Breast epithelium (tissue), 4 donors: ENCODE measurements around the gene CALN1. TPM values are rescaled to one million over a fixed set of nuclear protein-coding genes. Genes with fewer than 3 reads are reported as not detected.

Experiments used
- DNase-seq, 2 donors: peaks; one replicate each; pipeline ENCODE4 v3.0.0-alpha.2; 2019; ENCODE audit warnings: low spot score in 2 of 2
- H3K27ac ChIP-seq, 2 donors: fragments of 200-600 bp; sonication (generic) in 1 of 2; one replicate each; pipeline ENCODE4 v1.5.1; 2016 to 2019; ENCODE audit warnings: mild to moderate bottlenecking in 1 of 2
- H3K27me3 ChIP-seq, 2 donors: fragments of 200-600 bp; sonication (generic) in 1 of 2; one replicate each; pipeline versions ENCODE4 v1.5.1 to v1.6.0; 2017 to 2019; ENCODE audit warnings: control low read depth in 1 of 2, mild to moderate bottlenecking in 1 of 2
- H3K36me3 ChIP-seq: fragments of 200-600 bp; one replicate; pipeline ENCODE4 v1.5.1; 2019
- H3K4me1 ChIP-seq, 2 donors: fragments of 200-600 bp; sonication (generic); one replicate each; pipeline ENCODE4 v1.5.1; 2016 to 2019; ENCODE audit warnings: control low read depth in 1 of 2
- H3K4me3 ChIP-seq, 3 donors: fragments of 200-600 bp; sonication (generic); 1 replicate in 2 of 3; 2 replicates in 1 of 3; pipeline ENCODE4 v1.5.1; 2016 to 2019; ENCODE audit warnings: mild to moderate bottlenecking in 3 of 3, moderate library complexity in 2 of 3
- H3K9me3 ChIP-seq, 2 donors: fragments of 200-600 bp; sonication (generic) in 1 of 2; one replicate each; pipeline ENCODE4 v1.5.1; 2016 to 2019; ENCODE audit warnings: control low read depth in 1 of 2
- POLR2A ChIP-seq: fragments of 450-650 bp; IDR thresholded peaks from one replicate; pipeline ENCODE4 v1.6.1; 2016; ENCODE audit warnings: antibody characterized with exemption, mild to moderate bottlenecking, moderate library complexity
- POLR2AphosphoS5 ChIP-seq, 3 donors: sonication (generic); formaldehyde crosslinking; IDR thresholded peaks; one replicate each; pipeline ENCODE4 v1.6.1; 2017; ENCODE audit warnings: antibody characterized with exemption in 3 of 3
- intact Hi-C: fragments of 100-400 bp; cut with DNase I; formaldehyde crosslinking; loops from one replicate; pipeline ENCODE4 v1.15.1; 2023; ENCODE audit warnings: low total_unique reads
- total RNA-seq, 3 donors: library from RNA; depleted of rRNA; stranded (reverse); fragments of >200 nt; gene quantifications; one replicate each; pipeline ENCODE4 v1.1.0, GENCODE V29; 2016
- TF ChIP-seq, protein P1 (sequence below), 3 donors: fragments of 450-650 bp; IDR thresholded peaks; one replicate each; pipeline ENCODE4 v1.5.1; 2016 to 2017; ENCODE audit warnings: antibody characterized with exemption in 3 of 3, mild to moderate bottlenecking in 3 of 3, moderate library complexity in 3 of 3

The CALN1 gene
- total RNA-seq, 3 donors from 2014 or later = under 0.01 to 0.33 (median 0.15) TPM

DNA sequence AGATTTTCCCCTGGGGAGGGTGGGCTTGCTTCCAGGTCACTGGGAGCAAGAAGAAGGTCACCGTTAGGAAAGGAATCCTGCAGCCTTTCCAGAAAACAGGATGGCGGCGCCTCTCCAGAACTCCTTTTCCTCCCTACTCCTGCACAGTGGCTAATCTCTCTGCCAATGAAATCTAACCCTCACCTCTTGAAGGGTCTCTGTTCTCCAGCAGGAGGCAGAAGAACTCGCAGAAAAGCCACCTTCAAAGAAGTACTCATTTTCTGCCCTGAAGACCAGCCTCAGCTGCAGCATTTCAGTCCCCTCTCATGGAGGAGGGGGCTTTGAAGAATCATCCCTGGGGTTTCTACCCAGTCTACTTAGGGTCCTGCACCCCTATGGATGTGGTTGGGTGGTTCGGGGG is 626.9 kb downstream of the CALN1 start:
- Histone ChIP-seq H3K27ac (no peak overlapping the region), H3K36me3 (no peaks in the 10 kb centered on the region), H3K9me3 (peaks cover 17 to 28% of the 10 kb centered on the region in 2 donors), H3K4me3 (no peak overlapping the region), H3K4me1 (no peaks in the 10 kb centered on the region), H3K27me3 (no peaks in the 10 kb centered on the region)
- no peak for DNase-seq
- TF ChIP-seq POLR2AphosphoS5 (IDR thresholded peaks at IDR 0.05) (no peak), POLR2A (no peak)
- TF ChIP-seq, protein P1, sequence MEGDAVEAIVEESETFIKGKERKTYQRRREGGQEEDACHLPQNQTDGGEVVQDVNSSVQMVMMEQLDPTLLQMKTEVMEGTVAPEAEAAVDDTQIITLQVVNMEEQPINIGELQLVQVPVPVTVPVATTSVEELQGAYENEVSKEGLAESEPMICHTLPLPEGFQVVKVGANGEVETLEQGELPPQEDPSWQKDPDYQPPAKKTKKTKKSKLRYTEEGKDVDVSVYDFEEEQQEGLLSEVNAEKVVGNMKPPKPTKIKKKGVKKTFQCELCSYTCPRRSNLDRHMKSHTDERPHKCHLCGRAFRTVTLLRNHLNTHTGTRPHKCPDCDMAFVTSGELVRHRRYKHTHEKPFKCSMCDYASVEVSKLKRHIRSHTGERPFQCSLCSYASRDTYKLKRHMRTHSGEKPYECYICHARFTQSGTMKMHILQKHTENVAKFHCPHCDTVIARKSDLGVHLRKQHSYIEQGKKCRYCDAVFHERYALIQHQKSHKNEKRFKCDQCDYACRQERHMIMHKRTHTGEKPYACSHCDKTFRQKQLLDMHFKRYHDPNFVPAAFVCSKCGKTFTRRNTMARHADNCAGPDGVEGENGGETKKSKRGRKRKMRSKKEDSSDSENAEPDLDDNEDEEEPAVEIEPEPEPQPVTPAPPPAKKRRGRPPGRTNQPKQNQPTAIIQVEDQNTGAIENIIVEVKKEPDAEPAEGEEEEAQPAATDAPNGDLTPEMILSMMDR (IDR thresholded peaks at IDR 0.05) = no peak
- intact Hi-C loops = no loop called here

DNA sequence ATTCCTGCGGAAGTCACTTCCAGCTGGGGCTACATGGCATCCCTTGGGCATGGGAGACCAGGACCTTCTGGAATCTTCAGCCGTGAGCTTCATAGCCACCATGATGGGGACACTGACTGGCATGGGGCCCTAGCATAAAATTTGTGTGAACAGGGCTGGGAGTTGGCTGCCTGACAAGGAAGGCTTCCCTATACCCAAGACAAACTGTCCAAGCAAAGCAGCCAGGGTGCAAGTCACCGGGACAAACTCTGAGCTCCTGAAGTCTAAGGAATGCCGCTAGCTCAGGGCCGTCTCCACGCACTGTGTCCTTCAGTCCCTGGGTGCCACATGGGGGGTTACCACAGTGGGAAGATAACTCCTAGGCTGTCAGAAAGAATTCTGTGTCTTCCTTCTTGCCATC is 627.4 kb downstream of the CALN1 start:
- Histone ChIP-seq H3K27me3 (no peaks in the 10 kb centered on the region), H3K9me3 (peaks cover 17 to 28% of the 10 kb centered on the region in 2 donors), H3K4me1 (no peaks in the 10 kb centered on the region), H3K4me3 (no peak overlapping the region), H3K27ac (no peak overlapping the region), H3K36me3 (no peaks in the 10 kb centered on the region)
- DNase-seq = no peak
- TF ChIP-seq POLR2A (no peak), POLR2AphosphoS5 (IDR thresholded peaks at IDR 0.05) (no peak)
- TF ChIP-seq, protein P1 (IDR thresholded peaks at IDR 0.05) = no peak
- intact Hi-C loops = no loop called here

- Histone ChIP-seq H3K36me3 (no peaks in the 10 kb centered on the region), H3K9me3 (peaks cover 17 to 28% of the 10 kb centered on the region in 2 donors), H3K4me1 (no peaks in the 10 kb centered on the region), H3K27ac (no peak overlapping the region), H3K27me3 (no peaks in the 10 kb centered on the region), H3K4me3 (no peak overlapping the region)
- no peak for DNase-seq
- intact Hi-C loops = no loop called here
- TF ChIP-seq POLR2AphosphoS5 (IDR thresholded peaks at IDR 0.05) = no peak
Observed at GRCh38 chr7:71784180-71784579, 628.0 kb downstream of the CALN1 start.

DNA sequence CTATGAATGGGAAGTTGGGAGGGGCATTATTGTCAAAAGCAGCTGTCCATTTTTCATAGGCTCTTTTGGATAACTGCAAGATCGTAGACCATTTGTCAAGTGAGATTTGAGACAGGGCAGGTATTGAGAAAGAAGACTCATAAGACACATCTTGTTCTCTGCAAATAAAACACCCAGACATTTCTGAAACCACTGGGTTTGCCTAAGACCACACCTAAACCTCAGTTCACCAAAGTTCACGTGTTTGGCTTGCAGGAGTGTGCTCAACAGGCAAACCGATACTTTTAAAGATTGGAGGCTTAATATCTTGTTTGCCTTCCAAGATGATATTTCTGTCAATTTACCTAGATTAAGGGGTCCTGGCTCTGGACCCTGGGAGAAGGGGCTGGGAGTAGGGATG is 628.4 kb downstream of the CALN1 start:
- no peak for DNase-seq
- intact Hi-C loops = no loop called here

DNA sequence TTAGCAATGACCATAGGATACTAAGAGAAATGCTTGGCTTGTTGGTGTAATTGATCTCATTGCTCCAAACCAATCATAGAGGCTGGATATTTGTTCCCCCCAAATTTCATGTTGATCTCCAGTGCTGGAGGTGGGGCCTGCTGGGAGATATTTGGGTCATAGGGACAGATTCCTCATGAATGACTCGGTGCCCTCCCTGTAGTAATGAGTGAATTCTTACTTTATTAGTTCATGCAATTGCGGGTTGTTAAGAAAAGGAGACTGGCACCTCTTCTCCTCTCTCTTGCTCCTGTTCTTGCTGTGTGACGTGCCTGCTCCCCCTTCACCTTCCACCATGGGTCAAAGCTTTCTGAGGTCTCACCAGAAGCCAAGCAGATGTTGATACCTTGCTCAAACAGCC is 630.1 kb downstream of the CALN1 start:
- H3K9me3 ChIP-seq = peaks cover 5 to 16% of the 10 kb centered on the region in 2 donors
- no peaks in the 10 kb centered on the region for H3K36me3 ChIP-seq
- intact Hi-C loops = no loop called here
- H3K4me3 ChIP-seq = no peak overlapping the region
- H3K4me1 ChIP-seq = no peaks in the 10 kb centered on the region
- DNase-seq = no peak
- H3K27ac ChIP-seq = no peak overlapping the region
- H3K27me3 ChIP-seq = no peaks in the 10 kb centered on the region
- TF ChIP-seq POLR2AphosphoS5 (IDR thresholded peaks at IDR 0.05) = no peak
- TF ChIP-seq, protein P1 (IDR thresholded peaks at IDR 0.05) = no peak
- TF ChIP-seq POLR2A = no peak

More for the DNA sequence above, 628.4 kb downstream of the CALN1 start:
- H3K4me3 ChIP-seq = no peak overlapping the region
- H3K27ac ChIP-seq = no peak overlapping the region
- H3K27me3 ChIP-seq = no peaks in the 10 kb centered on the region
- TF ChIP-seq, protein P1 (IDR thresholded peaks at IDR 0.05) = no peak
- no peak for TF ChIP-seq POLR2A
- no peak for TF ChIP-seq POLR2AphosphoS5 (IDR thresholded peaks at IDR 0.05)
- no peaks in the 10 kb centered on the region for H3K36me3 ChIP-seq
- H3K4me1 ChIP-seq = no peaks in the 10 kb centered on the region
- peaks cover 17 to 28% of the 10 kb centered on the region in 2 donors for H3K9me3 ChIP-seq

- intact Hi-C loops = no loop called here
- H3K27me3 ChIP-seq = no peaks in the 10 kb centered on the region
- peaks cover 0 to 8% of the 10 kb centered on the region in 2 donors for H3K9me3 ChIP-seq
- DNase-seq = no peak
- no peak overlapping the region for H3K4me3 ChIP-seq
- no peaks in the 10 kb centered on the region for H3K36me3 ChIP-seq
- no peak overlapping the region for H3K27ac ChIP-seq
- H3K4me1 ChIP-seq = no peaks in the 10 kb centered on the region
- TF ChIP-seq POLR2AphosphoS5 (IDR thresholded peaks at IDR 0.05) (no peak), POLR2A (no peak)
- TF ChIP-seq, protein P1 (IDR thresholded peaks at IDR 0.05) = no peak
Observed at GRCh38 chr7:71780282-71780681, 631.9 kb downstream of the CALN1 start.
